Prostate gland (tissue), 2 donors: ENCODE measurements around the gene ELN.

ENCODE experiments used
- CTCF ChIP-seq, 4 experiments: fragments of 200-600 bp in 2 of 4; fragments of 450-650 bp in 2 of 4; sonication (generic) in 2 of 4; IDR thresholded peaks; 1 replicate in 3 of 4; 2 replicates in 1 of 4; pipeline ENCODE4 v1.5.1; 2016 to 2019; ENCODE audit warnings: antibody characterized with exemption in 4 of 4, mild to moderate bottlenecking in 2 of 4, moderate library complexity in 2 of 4
- POLR2AphosphoS5 ChIP-seq: sonication (generic); formaldehyde crosslinking; IDR thresholded peaks from one replicate; pipeline ENCODE4 v1.6.1; 2017; ENCODE audit warnings: antibody characterized with exemption

GRCh38 chr7:74083928-74084721 is 56.2 kb downstream of the ELN start:
- TF ChIP-seq CTCF (IDR thresholded peaks at IDR 0.05): no peak
- no peak for TF ChIP-seq POLR2AphosphoS5
